ENCODE data around the gene COL6A2. TPM values are rescaled to one million over a fixed set of nuclear protein-coding genes. Genes with fewer than 3 reads are reported as not detected.

Gene COL6A2
- polyA plus RNA-seq, 2 of the 4 experiments (the other 2 are of a cell fraction), result 2.3 to 13.1 TPM

DNA sequence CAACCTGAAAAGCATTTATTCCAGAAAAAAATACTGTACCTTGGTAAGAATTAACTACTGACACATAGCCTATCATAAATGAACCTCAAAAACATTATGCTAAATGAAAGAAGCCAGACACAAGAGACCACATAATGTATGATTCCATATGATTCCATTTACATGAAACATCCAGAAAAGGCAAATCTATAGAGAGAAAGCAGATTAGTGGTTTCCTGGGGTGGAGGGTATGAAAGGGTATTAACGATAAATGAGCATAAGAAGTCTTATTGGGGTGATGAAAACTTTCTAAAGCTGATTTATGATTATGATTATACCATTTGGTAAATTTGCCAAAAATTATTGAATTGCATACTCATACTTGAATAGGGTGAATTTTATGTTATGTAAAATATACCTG lies 10.3 kb upstream of the COL6A2 start:
- no peak for TF ChIP-seq POLR2AphosphoS2 (conservative IDR thresholded peaks at IDR 0.05; ENCODE audit: low read length)
- TF ChIP-seq BHLHE40 (IDR thresholded peaks at IDR 0.05; ENCODE audit: low read depth, low read length), result no peak
- TF ChIP-seq HDAC2 (IDR thresholded peaks at IDR 0.05), result no peak
- TF ChIP-seq, protein P1, sequence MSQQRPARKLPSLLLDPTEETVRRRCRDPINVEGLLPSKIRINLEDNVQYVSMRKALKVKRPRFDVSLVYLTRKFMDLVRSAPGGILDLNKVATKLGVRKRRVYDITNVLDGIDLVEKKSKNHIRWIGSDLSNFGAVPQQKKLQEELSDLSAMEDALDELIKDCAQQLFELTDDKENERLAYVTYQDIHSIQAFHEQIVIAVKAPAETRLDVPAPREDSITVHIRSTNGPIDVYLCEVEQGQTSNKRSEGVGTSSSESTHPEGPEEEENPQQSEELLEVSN (IDR thresholded peaks at IDR 0.05; ENCODE audit: borderline replicate concordance, low read depth), result no peak
- TF ChIP-seq HOXB5 (CRISPR knock-in tag; IDR thresholded peaks at IDR 0.05), result no peak
- TF ChIP-seq, protein P2, sequence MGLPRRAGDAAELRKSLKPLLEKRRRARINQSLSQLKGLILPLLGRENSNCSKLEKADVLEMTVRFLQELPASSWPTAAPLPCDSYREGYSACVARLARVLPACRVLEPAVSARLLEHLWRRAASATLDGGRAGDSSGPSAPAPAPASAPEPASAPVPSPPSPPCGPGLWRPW (IDR thresholded peaks at IDR 0.05), result no peak
- TF ChIP-seq, protein P3, sequence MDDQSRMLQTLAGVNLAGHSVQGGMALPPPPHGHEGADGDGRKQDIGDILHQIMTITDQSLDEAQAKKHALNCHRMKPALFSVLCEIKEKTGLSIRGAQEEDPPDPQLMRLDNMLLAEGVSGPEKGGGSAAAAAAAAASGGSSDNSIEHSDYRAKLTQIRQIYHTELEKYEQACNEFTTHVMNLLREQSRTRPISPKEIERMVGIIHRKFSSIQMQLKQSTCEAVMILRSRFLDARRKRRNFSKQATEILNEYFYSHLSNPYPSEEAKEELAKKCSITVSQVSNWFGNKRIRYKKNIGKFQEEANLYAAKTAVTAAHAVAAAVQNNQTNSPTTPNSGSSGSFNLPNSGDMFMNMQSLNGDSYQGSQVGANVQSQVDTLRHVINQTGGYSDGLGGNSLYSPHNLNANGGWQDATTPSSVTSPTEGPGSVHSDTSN (IDR thresholded peaks at IDR 0.05), result no peak
- no peak for TF ChIP-seq HOXA7 (CRISPR knock-in tag; IDR thresholded peaks at IDR 0.05)
- TF ChIP-seq KDM5A (IDR thresholded peaks at IDR 0.05), result no peak
- TF ChIP-seq, protein P4, sequence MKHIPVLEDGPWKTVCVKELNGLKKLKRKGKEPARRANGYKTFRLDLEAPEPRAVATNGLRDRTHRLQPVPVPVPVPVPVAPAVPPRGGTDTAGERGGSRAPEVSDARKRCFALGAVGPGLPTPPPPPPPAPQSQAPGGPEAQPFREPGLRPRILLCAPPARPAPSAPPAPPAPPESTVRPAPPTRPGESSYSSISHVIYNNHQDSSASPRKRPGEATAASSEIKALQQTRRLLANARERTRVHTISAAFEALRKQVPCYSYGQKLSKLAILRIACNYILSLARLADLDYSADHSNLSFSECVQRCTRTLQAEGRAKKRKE (CRISPR knock-in tag; IDR thresholded peaks at IDR 0.05; ENCODE audit: low read depth), result no peak
- TF ChIP-seq, protein P5, sequence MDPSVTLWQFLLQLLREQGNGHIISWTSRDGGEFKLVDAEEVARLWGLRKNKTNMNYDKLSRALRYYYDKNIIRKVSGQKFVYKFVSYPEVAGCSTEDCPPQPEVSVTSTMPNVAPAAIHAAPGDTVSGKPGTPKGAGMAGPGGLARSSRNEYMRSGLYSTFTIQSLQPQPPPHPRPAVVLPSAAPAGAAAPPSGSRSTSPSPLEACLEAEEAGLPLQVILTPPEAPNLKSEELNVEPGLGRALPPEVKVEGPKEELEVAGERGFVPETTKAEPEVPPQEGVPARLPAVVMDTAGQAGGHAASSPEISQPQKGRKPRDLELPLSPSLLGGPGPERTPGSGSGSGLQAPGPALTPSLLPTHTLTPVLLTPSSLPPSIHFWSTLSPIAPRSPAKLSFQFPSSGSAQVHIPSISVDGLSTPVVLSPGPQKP (IDR thresholded peaks at IDR 0.05; ENCODE audit: low read depth, low read length), result no peak
- TF ChIP-seq, protein P6, sequence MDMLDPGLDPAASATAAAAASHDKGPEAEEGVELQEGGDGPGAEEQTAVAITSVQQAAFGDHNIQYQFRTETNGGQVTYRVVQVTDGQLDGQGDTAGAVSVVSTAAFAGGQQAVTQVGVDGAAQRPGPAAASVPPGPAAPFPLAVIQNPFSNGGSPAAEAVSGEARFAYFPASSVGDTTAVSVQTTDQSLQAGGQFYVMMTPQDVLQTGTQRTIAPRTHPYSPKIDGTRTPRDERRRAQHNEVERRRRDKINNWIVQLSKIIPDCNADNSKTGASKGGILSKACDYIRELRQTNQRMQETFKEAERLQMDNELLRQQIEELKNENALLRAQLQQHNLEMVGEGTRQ (IDR thresholded peaks at IDR 0.05), result no peak
- TF ChIP-seq NFE2L2 (conservative IDR thresholded peaks at IDR 0.05; ENCODE audit: low read length), result no peak
- no peak for TF ChIP-seq EHMT2 (IDR thresholded peaks at IDR 0.05; ENCODE audit: low read depth)
- TF ChIP-seq ZNF302 (CRISPR knock-in tag; IDR thresholded peaks at IDR 0.05), result no peak
- no peak for TF ChIP-seq FOSL2 (IDR thresholded peaks at IDR 0.05)
- TF ChIP-seq FOSL2 (CRISPR knock-in tag; IDR thresholded peaks at IDR 0.05), result no peak
- TF ChIP-seq ZC3H11A (IDR thresholded peaks at IDR 0.05), result no peak
- no peak for TF ChIP-seq KDM1A (IDR thresholded peaks at IDR 0.05; ENCODE audit: low read depth)
- TF ChIP-seq POLR2A (IDR thresholded peaks at IDR 0.05; ENCODE audit: low read length), result no peak
- Histone ChIP-seq H3K4me1 (no peaks in the 10 kb centered on the region), H3K27ac (no peak overlapping the region), H3K4me2 (no peak overlapping the region), H3K9me3 (no peaks in the 10 kb centered on the region), H3K4me3 (no peak overlapping the region)
- DNase-seq (ENCODE audit: low read depth in 1 of 2, low spot score in 1 of 2), result no peak
- 6% methylated on average over 1 of the region's 1 CpG for WGBS (ENCODE audit: missing lambda C conversion rate)
- POLR2A ChIA-PET, result no interaction called here
- CTCF ChIA-PET, result no interaction called here
- no peak for FAIRE-seq
- ATAC-seq, result no peak

DNA sequence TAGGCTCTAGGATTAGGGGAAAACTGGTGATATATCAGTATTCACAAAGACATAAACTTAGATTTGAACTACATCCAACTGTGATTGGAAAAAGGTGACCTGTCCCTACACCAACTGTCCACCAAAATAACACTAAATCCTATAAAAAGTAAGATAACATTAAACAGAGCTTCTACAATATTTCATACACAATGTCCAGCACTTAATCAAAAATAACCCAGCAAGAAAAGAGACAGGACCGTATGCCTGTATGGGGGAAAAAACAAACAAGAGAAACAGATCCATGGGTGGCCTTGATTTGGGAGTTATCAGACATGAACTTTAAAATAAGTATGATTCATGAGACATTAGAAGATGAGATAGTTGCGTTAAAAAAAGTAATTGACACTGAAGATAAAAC lies 9.7 kb upstream of the COL6A2 start:
- 77% methylated on average over 2 of the region's 2 CpGs for WGBS (ENCODE audit: missing lambda C conversion rate)
- no peak for FAIRE-seq
- Histone ChIP-seq H3K4me2 (no peak overlapping the region), H3K4me1 (no peaks in the 10 kb centered on the region), H3K9me3 (no peaks in the 10 kb centered on the region), H3K27ac (no peak overlapping the region), H3K4me3 (no peak overlapping the region)
- no peak for ATAC-seq
- POLR2A ChIA-PET, result no interaction called here
- TF ChIP-seq HOXB13 (CRISPR knock-in tag; IDR thresholded peaks at IDR 0.05; ENCODE audit: low read depth), result no peak
- TF ChIP-seq, protein P6 (IDR thresholded peaks at IDR 0.05), result no peak
- TF ChIP-seq, protein P3 (IDR thresholded peaks at IDR 0.05), result no peak
- no peak for DNase-seq (ENCODE audit: low read depth in 1 of 2, low spot score in 1 of 2)
- CTCF ChIA-PET, result no interaction called here

Data from A549 (cell line).